ENCODE data around the gene CBL. TPM values are rescaled to one million over a fixed set of nuclear protein-coding genes. Genes with fewer than 3 reads are reported as not detected.
A peak's percentile ranks its signal among the peaks of the same experiment; 100 is the strongest.

CBL gene
- total RNA-seq, 1 experiment from 2014 or later = 45.6 TPM

- DNase-seq (ENCODE audit: low spot score) = peak; percentile 68
- ChIA-PET CTCF (interaction anchor here (0.6 to 2.8 kb wide), 47 partner anchors 9 to 586 kb away, joined by 3 to 27 read pairs (median 5); partner anchors contain the start of genes ABCG4, C1QTNF5, C2CD2L and DPAGT1), POLR2A (interaction anchor here (0.5 to 1.5 kb wide), 9 partner anchors 9 to 139 kb away, joined by 3 to 5 read pairs (median 4); partner anchors contain the start of genes NLRX1 and VPS11)
- H3K27ac Mint-ChIP-seq = peak overlapping the region; percentile 96
- peak overlapping the region; percentile 95 for H3K4me3 Mint-ChIP-seq
- peaks cover 3% of the 10 kb centered on the region; the same call in 1 of the 2 replicates for H3K36me3 Mint-ChIP-seq
- no peaks in the 10 kb centered on the region for H3K9me3 Mint-ChIP-seq
- no peaks in the 10 kb centered on the region for H3K27me3 Mint-ChIP-seq (ENCODE audit: low read depth)
- peaks cover 39% of the 10 kb centered on the region for H3K4me1 Mint-ChIP-seq
- peak; percentile 43 for ATAC-seq
- TF ChIP-seq ZNF138 (CRISPR knock-in tag; conservative IDR thresholded peaks at IDR 0.05) (no peak), ARID4B (CRISPR knock-in tag; IDR thresholded peaks at IDR 0.05; ENCODE audit: borderline replicate concordance) (0 out of 2 replicates have a peak, but pooled peaks have one; percentile 18), IRF2 (CRISPR knock-in tag; IDR thresholded peaks at IDR 0.05; ENCODE audit: borderline replicate concordance, low read depth) (no peak), NR3C1 (CRISPR knock-in tag; conservative IDR thresholded peaks at IDR 0.05; ENCODE audit: low read depth) (no peak), PRDM15 (CRISPR knock-in tag; IDR thresholded peaks at IDR 0.05) (no peak), ZNF281 (CRISPR knock-in tag; IDR thresholded peaks at IDR 0.05) (peak; percentile 80), MLX (CRISPR knock-in tag; IDR thresholded peaks at IDR 0.05) (no peak), FOXK1 (CRISPR knock-in tag; IDR thresholded peaks at IDR 0.05) (no peak), E2F5 (CRISPR knock-in tag; IDR thresholded peaks at IDR 0.05) (no peak), ZBTB21 (CRISPR knock-in tag; IDR thresholded peaks at IDR 0.05; ENCODE audit: borderline replicate concordance) (no peak), TP53 (CRISPR knock-in tag; IDR thresholded peaks at IDR 0.05) (no peak), RORB (CRISPR knock-in tag; IDR thresholded peaks at IDR 0.05) (no peak), ZNF219 (CRISPR knock-in tag; IDR thresholded peaks at IDR 0.05; ENCODE audit: borderline replicate concordance) (peak; percentile 72; the same call in 1 of the 2 replicates), HMGA2 (CRISPR knock-in tag; IDR thresholded peaks at IDR 0.05) (no peak), SMAD3 (CRISPR knock-in tag; IDR thresholded peaks at IDR 0.05; ENCODE audit: borderline replicate concordance) (no peak), CREM (CRISPR knock-in tag; IDR thresholded peaks at IDR 0.05) (no peak)
- TF ChIP-seq, protein P1, sequence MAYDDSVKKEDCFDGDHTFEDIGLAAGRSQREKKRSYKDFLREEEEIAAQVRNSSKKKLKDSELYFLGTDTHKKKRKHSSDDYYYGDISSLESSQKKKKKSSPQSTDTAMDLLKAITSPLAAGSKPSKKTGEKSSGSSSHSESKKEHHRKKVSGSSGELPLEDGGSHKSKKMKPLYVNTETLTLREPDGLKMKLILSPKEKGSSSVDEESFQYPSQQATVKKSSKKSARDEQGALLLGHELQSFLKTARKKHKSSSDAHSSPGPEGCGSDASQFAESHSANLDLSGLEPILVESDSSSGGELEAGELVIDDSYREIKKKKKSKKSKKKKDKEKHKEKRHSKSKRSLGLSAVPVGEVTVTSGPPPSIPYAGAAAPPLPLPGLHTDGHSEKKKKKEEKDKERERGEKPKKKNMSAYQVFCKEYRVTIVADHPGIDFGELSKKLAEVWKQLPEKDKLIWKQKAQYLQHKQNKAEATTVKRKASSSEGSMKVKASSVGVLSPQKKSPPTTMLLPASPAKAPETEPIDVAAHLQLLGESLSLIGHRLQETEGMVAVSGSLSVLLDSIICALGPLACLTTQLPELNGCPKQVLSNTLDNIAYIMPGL (CRISPR knock-in tag; IDR thresholded peaks at IDR 0.05) = 0 out of 2 replicates have a peak, but pooled peaks have one; percentile 13
- TF ChIP-seq, protein P2, sequence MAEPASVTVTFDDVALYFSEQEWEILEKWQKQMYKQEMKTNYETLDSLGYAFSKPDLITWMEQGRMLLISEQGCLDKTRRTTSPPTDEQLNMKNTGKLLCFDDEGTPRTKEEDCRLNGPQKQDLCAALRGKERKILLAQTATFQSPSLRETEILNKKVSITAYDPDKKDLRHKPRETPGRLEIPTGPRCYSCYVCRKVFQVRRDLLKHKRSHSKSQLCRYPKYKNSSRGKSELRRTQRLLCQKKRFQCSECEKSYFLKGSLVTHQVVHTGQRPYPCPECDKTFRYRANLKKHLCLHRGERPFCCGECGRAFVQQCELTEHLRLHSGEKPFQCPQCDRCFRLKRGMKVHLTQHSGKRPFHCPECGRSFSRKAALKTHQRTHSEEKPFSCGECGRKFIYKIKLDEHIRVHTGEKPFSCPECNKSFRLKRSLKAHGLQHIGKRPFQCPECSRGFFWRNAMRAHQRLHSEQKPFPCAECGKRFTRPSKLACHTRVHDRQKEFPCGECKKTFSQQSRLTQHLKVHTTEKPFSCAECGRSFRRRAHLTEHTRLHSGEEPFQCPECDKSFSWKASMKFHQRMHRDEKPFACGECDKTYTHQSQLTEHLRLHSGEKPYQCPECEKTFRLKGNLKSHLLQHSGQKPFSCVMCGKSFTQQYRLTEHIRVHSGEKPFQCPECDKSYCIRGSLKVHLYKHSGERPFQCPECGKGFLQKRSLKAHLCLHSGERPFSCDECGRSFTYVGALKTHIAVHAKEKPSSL (CRISPR knock-in tag; conservative IDR thresholded peaks at IDR 0.05) = no peak
These were observed 624 bp downstream of the CBL start for GRCh38 chr11:119206511-119207414.
